ENCODE measurements around the gene SLC1A1. TPM values are rescaled to one million over a fixed set of nuclear protein-coding genes. Genes with fewer than 3 reads are reported as not detected.

Gene SLC1A1
- total RNA-seq, result 0.96 and 8.9 TPM in 2 replicates

DNA sequence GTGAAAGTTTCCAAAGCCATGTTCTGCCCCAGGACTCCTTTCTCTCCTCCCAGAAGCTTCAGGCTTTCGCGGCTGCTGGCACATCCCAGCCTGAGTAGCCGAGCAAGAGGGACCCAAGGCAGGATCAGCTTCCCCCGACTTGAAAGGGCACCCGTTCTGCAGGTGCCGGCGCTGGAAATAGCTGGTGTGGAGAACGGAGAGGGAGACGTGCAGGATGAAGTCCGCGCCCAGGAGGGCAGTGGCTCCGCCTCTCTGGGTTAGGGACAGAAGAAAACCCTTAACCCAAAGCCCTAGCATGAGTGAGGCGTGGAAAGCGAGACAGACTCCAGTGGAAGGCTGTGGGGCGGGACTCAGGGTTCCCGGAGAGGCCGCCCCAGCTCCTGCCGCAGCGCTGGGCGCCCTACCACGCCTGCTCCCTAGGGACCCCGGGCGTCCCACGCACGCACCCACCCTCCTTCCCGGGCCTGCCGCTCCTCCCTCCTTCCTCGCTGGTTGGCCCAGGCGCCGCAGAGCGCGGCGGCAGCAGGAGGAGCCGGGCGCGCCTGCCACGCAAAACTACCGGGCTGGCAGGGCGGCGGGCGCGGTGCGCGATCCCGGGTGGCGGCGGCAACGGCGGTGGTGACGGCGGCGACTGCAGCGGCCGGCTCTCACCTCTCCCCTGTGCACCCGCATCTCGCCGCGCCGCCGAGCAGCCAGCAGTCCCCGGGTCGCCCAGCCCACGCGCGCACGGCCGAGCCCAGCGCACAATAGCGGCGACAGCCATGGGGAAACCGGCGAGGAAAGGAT, at the start of gene SLC1A1:
Gene SLC1A1 (plus strand): TSS at position 550 of the 786 bp plus-strand sequence. CDS start 212 bp downstream, at position 762.

Other genes with a start within 250 kb of the SLC1A1 start
- 18.6 and 22.1 TPM in 2 replicates for gene GLIS3, start 190.4 kb upstream of the SLC1A1 start, total RNA-seq
- gene PLPP6, start 171.8 kb downstream of the SLC1A1 start, total RNA-seq, result 6.3 and 10.1 TPM in 2 replicates
- gene SPATA6L, start 176.0 kb downstream of the SLC1A1 start, total RNA-seq, result 0.26 TPM in 1 of 2 replicates, not detected in the other
- 11.0 and 14.7 TPM in 2 replicates for gene CDC37L1, start 189.1 kb downstream of the SLC1A1 start, total RNA-seq